Central memory CD4-positive, alpha-beta T cell (primary cell): ENCODE data around the gene RBBP8NL.

Experiments used
- DNase-seq: peaks from one replicate; pipeline ENCODE4 v3.0.0; 2022

RBBP8NL gene

DNA sequence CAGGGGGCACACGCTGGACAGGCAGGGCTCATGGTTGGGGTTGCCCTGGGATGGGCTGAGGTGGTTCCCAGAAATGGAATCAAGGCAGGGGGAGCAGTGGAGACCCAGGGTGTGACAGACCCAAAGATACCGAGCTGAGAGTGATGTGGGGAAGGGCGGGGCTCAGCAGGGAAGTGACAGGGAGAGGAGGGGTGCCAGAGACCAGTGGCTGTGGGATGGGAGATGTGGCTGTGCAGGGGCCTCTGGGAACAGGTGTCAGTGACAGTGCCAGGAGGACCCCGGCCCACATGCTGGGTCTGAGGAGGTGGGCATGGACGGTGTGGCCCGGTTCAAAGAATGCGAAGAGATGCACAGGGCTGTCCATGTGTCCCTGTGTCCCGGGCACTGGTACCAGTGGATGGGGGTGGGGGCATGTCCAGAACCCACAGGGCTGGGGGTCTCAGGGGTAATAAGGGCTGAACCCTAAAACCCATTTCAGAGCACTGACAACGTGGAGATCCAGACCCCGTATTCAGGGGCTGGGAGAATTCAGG is 21.3 kb downstream of the RBBP8NL start:
- DNase-seq, result no peak

GRCh38 chr20:62405108-62405980 is 22.0 kb downstream of the RBBP8NL start:
- no peak for DNase-seq

GRCh38 chr20:62404761-62405107 is 22.6 kb downstream of the RBBP8NL start:
- no peak for DNase-seq

DNA sequence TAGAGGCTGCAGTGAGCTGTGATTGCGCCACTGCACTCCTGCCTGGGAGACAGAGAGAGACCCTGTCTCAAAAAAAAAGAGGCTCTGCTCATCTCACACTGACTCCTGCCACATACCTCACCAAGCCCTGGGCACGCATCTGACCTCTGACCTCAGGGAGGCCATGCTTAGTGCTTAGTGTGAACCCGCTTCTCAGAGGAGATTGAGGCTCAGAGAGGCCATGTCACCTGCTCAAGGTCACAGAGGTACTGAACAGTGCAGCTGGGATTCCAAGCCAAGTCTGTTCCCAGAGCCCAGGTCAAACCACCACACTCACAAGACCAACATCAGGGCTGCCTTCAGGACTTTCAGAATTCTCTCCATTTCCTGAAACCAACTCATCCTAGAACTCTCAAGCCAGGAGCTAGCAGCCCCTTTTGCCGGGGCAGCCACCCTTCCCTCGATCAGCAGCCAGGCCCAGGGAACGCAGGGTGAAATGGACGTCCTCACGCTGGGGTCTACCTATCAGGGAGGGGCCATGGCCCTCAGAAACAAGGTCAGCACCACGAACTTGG is 23.1 kb downstream of the RBBP8NL start:
- no peak for DNase-seq

- no peak for DNase-seq
Observed at GRCh38 chr20:62403331-62403730, 24.0 kb downstream of the RBBP8NL start.

- no peak for DNase-seq
Observed at GRCh38 chr20:62402456-62403150, 24.7 kb downstream of the RBBP8NL start.

GRCh38 chr20:62401331-62401779 is 26.0 kb downstream of the RBBP8NL start:
- DNase-seq, result no peak

DNA sequence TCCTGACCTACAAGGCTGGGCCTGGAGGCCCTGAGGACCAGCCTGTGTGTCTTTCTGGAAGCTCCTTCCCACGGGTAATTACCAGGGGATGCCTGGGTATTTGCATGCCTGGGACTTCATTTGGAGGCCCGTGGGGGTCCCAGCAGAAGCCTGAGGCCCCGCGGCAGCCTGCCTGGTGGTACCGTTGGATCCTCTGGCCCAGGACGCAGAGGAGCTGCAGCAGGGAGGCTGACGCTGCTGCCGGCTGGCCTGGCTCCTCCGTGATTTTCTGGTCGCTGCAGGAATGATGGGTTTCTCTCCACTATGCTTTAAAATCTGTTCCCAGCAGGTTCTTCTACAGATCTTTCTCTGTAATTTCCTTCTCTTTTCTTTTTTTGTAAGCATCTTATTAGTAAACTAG is 26.8 kb downstream of the RBBP8NL start:
- DNase-seq, result no peak

DNA sequence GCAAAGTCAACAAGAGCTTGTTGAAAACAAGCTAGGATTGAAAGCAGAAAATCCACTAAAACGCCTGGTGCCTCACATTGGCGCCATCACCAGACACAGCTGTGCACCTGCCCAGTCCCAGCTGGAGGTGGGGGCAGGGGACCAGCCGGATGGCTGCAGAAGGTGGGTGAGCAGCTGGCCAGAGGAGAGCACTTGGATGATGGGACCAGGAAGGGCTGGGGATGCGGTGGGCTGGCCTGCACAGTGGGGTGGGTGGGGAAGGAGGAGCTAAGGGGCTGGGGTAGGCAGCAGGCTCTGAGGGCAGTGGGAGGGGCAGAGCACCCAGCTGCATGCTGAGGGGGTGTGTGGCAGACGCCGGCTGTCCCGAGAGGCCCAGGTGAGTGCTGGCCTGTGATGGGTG is 27.3 kb downstream of the RBBP8NL start:
- no peak for DNase-seq

DNA sequence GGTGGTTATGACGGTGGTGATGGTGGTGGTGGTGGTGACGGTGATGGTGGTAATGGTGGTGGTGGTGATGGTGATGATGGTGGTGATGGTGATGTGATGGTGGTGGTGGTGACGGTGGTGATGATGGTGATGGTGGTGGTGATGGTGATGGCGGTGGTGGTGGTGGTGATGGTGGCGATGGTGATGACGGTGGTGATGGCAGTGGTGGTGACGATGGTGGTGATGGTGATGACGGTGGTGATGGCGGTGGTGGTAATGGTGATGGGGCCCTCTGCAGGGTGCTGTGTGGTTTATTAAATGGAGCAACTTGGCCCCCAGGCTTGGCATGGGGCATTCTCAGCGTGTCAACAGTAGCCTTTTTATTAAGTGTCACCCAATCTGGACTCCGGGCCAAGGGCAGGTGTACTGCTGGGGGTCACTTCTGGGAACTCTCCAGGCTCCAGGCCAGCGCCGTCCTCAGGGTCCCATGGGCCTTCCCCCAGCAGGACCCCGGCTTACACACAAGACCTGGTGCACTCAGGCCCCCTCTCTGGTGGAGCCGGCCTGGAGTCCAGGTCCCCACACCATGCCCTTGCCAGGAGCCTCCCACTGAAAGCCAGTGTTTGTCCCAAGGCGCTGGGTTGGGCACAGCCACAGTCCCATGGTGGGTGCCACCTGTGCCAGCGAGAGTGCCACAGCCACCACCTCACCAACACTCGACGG is 29.1 kb downstream of the RBBP8NL start:
- no peak for DNase-seq

DNA sequence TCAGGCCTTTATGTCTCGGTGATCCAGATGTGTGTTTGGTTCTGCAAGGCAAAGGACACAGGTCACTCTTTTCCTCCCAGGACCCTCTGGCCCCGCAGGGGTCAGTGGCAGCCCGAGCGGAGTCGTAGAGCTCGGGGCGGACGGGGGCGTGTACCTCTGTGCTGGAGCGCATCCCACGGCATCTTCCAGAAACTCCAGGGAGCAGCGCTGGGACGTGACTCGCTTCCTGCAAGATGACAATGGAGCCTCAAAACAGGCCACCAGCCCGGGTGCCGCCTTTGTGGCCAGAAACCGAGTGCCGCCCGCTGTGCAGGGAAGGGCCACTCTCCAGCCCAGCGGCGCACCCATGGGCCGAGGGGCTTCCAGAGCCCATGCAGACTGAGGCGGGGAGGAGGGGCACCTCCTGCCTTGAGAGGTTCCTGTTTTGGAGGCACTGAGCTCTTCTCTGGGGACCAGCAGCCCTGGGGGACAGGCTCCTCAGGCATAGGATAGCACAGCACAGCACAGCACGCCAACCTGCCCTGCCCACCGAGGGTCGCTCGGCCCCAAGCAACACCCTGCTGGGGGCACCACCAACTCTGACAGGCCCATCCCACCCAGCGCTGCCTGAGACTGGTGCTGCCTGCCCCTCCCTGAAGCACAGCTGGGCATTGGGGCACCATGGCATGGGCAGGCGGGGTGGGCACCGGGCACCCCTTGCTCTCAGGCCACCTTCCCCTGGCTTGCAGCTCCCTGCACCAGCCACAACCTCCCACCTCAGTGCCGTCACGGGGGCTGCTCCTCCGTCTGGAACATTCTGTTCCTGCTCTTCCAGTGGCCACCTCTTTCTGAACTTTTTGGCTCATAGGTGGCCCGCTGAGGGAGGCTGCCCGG is 30.7 kb downstream of the RBBP8NL start:
- no peak for DNase-seq

DNA sequence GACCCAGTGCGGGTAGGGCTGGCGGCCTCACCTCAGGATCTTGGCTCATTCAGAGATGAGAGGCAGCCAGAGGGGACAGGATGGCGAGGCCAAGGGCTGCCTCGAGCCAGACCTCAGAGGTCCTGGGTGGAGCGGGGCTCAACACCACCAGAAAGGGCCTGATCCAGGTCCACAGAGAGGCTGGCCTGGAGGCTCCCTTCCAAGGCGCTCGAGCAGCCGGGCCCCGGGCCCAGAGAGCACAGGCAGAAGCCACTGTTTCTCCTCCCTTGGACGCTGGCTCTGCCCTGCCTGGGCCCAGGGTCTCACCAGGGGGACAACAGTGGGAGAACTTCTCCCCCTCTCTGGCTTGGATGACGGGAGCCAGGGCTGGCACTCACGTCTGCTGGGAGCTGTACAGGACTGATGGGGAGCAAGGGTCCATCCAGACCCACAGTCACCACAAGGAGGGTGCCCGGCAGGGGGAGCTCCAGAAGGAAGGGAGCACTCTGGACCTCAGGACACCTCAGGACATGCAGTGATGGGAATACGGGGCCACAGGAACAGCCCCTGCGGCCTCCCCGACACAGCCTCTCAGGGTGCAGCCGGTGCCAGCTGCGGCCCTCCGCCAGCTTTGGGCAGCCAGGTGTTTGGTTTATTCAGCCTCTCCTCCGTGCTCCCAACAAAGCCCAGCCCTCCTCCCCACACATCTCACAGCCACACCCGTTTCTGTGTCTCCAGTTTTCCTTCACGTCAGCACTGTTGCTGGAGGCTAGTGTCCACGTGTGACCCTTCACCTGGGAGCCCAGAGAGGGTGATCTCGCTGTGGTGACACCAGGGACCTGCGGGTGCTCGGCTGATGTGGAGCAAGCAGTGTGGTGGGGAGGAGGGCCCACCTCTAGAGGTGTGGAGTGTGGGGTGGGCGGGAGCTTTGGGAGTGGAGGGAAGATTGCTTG is 31.8 kb downstream of the RBBP8NL start:
- DNase-seq, result no peak

GRCh38 chr20:62394248-62395245 is 32.8 kb downstream of the RBBP8NL start:
- no peak for DNase-seq

DNA sequence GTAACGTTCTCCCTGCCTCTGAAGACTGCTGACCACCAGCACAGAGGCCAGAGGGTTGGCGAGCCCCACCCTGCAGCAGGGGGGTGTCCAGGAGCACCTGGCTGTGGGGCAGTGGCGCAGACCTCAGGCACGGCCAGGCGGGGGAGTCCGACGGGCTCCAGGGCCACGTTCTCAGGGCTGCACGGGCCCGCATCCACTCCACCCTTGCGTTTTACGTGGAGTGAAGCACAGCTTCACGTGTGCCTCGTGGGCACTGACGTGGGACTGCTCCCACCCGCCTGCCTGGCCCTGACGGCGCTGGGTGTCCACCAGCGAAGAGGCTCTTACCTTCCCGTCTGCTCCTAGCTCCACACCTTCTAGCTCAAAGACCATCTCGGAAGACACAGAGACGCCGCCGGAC is 33.5 kb downstream of the RBBP8NL start:
- DNase-seq, result no peak

DNA sequence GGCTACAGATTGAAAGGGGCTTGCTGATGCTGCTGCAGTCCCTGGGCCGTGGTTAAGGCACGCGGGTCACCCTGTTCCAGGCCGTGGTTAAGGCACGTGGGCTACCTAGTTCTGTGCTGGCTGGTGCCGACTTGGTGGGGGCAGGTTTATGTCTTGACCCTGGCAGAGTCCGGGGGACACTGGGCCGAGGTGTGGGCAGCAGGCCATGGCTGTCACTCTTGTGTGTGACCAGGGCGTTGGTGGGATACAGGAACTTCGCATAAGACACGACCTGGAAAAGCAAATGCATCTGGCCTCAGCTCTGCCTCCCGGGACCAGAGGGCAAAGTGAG is 34.0 kb downstream of the RBBP8NL start:
- no peak for DNase-seq

- DNase-seq, result no peak
Observed at GRCh38 chr20:62392621-62393334, 34.6 kb downstream of the RBBP8NL start.

GRCh38 chr20:62392077-62392418 is 35.3 kb downstream of the RBBP8NL start:
- no peak for DNase-seq

DNA sequence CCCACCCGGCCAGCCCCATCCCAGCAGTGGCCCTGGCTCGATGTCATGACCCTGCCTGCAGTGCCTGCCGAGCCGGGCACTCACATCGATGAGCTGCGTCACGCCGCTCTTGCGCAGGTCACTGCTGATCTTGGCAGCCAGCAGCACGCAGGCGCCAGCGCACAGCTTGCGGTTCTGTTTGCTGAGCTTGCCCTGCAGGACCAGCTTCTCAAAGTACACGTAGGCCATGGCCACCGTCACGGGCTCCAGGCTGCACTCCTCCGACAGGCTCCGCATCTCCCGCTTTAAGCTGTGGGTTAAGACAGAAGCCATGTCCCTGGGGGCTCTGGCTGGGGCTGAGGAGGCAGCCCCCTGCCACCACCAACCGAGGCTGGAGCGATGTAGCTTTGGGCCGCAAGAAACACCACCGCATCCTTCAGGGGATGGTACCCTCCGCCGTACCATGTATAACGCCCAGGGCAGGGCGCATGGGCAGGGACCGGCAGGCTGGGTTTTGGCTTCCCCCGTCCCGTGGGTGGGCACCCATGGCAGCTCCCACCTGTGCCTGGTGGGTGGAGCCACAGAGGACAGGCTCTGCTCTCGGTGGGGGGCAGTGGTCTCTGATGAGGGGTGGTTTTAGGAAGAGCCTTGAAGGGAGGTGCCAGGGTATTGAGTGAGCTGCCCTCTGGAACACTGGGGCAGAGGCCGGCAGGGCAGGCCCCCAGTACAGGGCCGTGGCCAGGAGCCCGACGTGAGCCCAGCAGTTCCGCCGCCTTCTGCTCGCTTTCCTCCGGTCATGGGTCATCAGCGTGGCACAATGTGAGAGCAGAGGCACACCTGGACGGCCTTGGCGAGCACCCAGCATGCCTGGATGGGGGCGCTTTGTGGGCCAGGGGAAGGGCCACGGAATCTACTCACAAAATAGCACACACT is 35.9 kb downstream of the RBBP8NL start:
- DNase-seq, result no peak
